AG20443 (cell line): ENCODE measurements around the gene CCDC91.
"Not testable (repeated sequence)": the region's sequence is repeated elsewhere in the genome, so short reads cannot be mapped to it uniquely, and the experiment has no call there.

Source experiments
- DNase-seq: peaks from one replicate; pipeline ENCODE4 v3.0.0; 2012; ENCODE audit warnings: low spot score, mixed read lengths

The CCDC91 gene

DNA sequence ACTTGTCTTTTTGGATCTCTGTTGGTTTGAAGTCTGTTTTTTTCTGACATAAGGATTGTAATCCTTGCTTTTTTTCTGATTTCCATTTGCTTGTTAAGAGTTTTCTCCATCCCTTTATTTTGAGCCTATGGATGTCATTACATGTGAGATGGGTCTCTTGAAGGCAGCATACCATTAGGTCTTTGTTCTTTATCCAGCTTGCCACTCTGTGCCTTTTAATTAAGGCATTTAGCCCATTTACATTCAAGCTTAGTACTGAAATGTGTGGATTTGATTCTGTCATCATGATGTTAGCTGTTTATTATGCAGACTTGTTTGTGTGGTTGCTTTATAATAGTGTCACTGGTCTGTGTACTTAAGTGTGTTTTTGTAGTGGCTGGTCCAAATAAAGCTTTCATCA, 100.0 kb downstream of the CCDC91 start:
- no peak for DNase-seq

DNA sequence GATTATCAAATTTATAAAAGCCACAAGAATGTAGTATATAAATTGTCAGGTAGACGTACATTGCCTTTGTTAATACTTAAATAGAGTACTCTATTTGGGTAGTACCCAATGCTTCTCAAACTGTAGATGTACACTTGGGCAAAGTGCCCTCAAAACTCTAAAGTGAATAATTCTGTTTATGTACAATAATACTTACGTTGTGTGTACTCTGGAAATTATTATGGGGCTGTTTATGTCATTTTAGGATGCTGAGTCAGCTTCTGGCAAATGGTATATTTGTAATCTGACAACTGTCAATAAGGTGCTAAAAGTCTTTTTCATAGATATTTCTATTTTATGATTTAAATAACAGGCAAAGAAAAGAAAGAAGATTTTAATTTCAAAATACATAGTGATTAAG, 102.4 kb downstream of the CCDC91 start:
- DNase-seq = no peak

DNA sequence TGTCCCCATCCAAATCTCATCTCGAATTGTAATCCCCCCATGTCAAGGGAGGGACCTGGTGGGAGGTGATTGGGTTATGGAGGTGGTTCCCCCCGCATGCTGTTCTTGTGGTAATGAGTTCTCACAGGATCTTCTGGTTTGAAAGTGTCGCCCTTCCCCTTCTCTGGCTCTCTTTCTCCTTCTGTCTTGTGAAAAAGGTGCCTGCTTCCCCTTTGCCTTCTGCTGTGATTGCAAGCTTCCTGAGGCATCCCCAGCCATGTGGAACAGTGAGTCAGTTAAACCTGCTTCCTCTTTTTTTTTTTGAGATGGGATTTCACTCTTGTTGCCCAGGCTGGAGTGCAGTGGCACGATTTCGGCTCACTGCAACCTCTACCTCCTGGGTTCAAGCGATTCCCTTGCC, 104.0 kb downstream of the CCDC91 start:
- DNase-seq = no peak

DNA sequence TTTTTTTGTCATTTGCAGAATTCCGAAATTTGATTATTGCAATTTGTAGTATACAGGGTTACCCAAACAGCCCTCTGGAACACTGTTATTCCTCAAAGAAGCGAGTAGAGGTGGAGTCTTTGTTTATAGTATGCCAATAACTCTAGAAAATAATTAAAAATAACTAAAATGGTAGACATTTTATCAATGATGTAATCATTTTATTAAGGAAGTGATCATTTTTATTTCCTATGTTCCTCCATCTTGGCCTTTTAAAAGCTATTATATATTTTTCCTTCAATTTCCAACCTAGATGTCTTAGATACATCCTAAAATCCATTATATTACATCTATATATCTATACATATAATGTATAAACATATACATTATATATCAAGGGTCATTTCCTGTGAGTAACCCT, 106.0 kb downstream of the CCDC91 start:
- DNase-seq = no peak

GRCh38 chr12:28303192-28303591, 112.9 kb downstream of the CCDC91 start:
- no peak for DNase-seq

GRCh38 chr12:28306535-28306934, 116.3 kb downstream of the CCDC91 start:
- DNase-seq = no peak

- no peak for DNase-seq
Measured at GRCh38 chr12:28308891-28309290, 118.6 kb downstream of the CCDC91 start.

- DNase-seq = peak; percentile 18
Measured at GRCh38 chr12:28313631-28314030, 123.4 kb downstream of the CCDC91 start.

DNA sequence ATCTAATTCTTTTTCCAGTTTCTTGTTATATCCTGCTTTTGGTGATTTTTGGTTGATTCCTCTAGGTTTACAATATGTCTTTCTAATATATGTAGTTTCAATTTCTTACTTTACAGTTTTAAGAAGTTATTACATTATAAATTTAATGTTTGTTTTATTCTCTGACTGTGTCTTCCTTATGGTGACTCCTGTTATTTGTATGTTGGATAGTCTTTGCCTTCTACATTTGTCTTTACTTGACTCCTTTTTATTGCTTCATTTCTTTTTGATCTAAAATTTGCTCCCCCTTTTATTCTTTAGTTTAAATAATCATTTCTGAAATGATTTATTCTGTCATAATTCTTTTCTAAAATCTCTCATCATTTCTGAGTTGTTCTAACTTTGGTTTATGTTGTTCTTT, 125.8 kb downstream of the CCDC91 start:
- DNase-seq = no peak

GRCh38 chr12:28318273-28318672, 128.0 kb downstream of the CCDC91 start:
- DNase-seq = no peak

- no peak for DNase-seq
Measured at GRCh38 chr12:28320353-28320752, 130.1 kb downstream of the CCDC91 start.

DNA sequence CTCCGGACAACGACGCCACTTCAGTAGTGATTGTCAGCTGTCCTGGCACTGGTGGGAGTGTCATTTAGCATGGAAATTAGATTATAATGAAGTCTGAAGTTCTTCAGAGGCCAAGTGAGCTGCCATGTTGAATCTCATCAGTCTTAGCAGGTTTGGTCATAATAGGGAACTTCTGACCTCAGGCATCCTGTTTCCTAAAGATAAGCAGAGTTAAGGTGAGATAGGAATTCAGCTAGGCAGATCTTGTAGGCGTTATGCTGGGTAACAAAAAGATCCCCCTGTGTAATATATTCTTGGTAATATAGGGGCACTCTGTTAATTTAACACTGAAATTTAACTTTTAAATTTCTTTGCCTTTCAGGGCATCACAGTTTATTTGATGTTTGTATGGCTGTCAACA, 137.5 kb downstream of the CCDC91 start:
- DNase-seq = no peak

DNA sequence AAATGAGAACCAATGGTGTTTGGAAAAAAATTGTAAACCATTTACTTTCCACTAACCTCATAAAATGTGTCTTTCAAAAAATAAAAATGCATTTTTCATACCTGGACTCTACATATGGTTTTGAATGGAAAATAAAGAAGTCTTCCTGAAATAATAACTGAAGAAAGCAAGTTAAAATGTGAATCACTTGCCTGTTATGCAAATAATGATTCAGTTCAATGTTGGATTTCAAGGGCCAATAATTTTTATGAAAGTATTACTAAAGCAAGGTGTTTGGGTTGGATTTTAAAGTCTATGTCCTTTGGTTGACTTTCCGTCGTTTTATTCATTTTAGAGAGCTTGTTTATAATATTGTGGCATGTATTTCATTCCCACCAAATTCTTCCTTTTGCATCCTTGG, 138.7 kb downstream of the CCDC91 start:
- no peak for DNase-seq

GRCh38 chr12:28329727-28330126, 139.5 kb downstream of the CCDC91 start:
- not testable (repeated sequence) for DNase-seq

DNA sequence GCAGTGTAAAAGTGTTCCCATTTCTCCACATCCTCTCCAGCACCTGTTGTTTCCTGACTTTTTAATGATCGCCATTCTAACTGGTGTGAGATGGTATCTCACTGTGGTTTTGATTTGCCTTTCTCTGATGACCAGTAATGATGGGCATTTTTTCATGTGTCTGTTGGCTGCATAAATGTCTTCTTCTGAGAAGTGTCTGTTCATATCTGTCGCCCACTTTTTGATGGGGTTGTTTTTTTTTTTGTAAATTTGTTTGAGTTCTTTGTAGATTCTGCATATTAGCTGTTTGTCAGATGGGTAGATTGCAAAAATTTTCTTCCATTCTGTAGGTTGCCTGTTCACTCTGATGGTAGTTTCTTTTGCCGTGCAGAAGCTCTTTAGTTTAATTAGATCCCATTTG, 140.0 kb downstream of the CCDC91 start:
- DNase-seq = not testable (repeated sequence)

DNA sequence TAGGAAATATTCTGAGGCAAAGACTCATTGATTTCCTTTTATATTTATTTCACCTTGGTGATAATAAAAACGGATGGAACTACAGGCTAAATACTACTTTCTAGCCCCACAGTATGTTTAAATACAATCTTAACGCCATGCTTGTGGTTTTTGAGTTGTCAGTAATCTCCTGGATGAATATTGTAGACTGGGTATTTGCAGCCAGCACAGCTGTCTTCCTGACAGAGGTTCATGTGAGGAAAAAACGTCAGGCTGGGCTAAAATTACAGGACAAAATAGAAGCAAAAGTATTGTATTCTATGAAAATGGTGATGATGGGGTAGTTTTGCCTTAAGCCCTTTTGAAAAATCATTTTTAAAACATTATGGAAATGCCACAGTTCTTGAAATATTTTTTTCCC, 140.9 kb downstream of the CCDC91 start:
- DNase-seq = no peak

GRCh38 chr12:28340261-28341045, 150.2 kb downstream of the CCDC91 start:
- no peak for DNase-seq

- no peak for DNase-seq
Measured at GRCh38 chr12:28343713-28344112, 153.5 kb downstream of the CCDC91 start.

DNA sequence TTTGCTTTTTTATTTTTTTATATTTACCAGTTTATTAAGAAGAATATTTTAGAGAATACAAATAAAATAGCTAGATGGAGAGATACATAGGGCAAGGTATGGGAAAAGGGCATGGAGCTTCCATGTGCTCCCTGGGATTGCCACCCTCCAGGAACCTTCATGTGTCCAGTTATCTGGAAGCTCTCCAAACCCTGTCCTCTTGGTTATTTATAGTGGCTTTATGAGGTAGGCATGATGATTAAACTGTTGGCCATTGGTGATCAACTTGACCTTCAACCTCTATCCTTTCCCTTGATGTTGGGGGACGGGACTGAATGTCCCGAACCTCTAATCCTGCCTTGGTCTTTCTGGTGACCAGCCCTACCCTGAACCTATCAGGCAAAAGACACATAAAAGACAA, 156.3 kb downstream of the CCDC91 start:
- no peak for DNase-seq

DNA sequence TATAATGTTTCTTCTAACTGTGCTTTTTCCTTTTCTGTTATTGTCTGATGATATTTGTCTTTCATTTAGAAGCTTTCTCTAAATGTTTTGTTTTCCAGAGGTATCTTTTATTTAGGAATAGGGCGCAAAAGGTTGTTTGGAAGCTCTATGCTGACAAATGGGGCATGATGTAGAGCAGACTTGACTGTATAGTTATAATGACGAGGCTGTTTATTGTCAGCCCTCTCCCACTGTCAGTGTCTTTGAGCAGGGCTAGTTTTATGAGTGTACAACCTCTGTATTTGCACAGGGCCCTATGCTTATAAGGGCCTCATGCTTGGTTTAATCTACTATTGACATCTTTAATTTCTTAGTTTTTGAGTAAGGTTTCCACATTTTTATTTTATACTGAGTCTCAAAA, 158.9 kb downstream of the CCDC91 start:
- DNase-seq = no peak

- no peak for DNase-seq
Measured at GRCh38 chr12:28350502-28350901, 160.2 kb downstream of the CCDC91 start.

- DNase-seq = no peak
Measured at GRCh38 chr12:28351414-28351813, 161.2 kb downstream of the CCDC91 start.

DNA sequence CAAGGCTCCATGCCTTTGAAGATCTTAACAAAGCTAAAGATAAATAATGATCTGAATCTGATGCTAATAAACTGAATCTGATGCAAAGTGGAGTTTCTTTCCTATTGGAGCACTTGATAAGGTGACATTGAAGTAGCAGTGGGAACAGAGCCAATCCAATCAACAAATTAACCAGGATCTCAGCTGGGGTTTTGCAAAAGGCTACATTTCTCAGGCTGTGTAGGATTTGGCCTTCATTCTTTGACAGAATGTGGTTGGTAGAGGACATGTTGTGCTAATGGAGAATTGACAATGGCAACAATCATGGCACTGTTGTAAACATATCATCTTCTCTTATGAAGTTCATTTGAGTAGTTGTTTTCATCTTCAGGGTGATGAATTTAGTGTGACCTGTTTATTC, 164.9 kb downstream of the CCDC91 start:
- no peak for DNase-seq

- DNase-seq = no peak
Measured at GRCh38 chr12:28360253-28360652, 170.0 kb downstream of the CCDC91 start.
